ENCODE data around the gene ELMO1.

DNA sequence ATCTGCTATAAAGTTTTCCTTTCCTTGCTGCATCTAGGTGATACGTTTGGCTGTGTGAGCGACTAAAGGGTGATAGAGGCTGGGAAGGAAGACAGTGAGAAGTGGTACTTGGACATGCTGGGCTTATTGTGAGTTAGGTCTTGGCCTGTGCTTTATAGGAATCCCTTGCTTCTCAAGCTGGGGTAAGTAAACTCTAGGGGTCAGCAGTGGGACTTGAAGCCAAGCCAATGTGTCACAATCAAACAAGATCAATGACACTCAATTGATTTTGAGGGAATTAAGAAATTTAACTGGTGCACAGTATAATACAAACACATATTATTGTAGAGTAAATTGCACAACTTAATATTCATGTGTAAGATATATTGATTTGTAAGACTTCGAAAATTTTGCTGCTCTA is 568.6 kb downstream of the ELMO1 start:
- TF ChIP-seq POLR2A (IDR thresholded peaks at IDR 0.05; ENCODE audit: low read depth), result no peak
- TF ChIP-seq EP300 (IDR thresholded peaks at IDR 0.05), result no peak
- TF ChIP-seq, protein P1, sequence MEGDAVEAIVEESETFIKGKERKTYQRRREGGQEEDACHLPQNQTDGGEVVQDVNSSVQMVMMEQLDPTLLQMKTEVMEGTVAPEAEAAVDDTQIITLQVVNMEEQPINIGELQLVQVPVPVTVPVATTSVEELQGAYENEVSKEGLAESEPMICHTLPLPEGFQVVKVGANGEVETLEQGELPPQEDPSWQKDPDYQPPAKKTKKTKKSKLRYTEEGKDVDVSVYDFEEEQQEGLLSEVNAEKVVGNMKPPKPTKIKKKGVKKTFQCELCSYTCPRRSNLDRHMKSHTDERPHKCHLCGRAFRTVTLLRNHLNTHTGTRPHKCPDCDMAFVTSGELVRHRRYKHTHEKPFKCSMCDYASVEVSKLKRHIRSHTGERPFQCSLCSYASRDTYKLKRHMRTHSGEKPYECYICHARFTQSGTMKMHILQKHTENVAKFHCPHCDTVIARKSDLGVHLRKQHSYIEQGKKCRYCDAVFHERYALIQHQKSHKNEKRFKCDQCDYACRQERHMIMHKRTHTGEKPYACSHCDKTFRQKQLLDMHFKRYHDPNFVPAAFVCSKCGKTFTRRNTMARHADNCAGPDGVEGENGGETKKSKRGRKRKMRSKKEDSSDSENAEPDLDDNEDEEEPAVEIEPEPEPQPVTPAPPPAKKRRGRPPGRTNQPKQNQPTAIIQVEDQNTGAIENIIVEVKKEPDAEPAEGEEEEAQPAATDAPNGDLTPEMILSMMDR (IDR thresholded peaks at IDR 0.05), result no peak
